Measurements from ENCODE around the gene TMC6. TPM values are rescaled to one million over a fixed set of nuclear protein-coding genes. Genes with fewer than 3 reads are reported as not detected.

TMC6 gene
- total RNA-seq, 1 experiment from 2014 or later = 58.0 TPM

DNA sequence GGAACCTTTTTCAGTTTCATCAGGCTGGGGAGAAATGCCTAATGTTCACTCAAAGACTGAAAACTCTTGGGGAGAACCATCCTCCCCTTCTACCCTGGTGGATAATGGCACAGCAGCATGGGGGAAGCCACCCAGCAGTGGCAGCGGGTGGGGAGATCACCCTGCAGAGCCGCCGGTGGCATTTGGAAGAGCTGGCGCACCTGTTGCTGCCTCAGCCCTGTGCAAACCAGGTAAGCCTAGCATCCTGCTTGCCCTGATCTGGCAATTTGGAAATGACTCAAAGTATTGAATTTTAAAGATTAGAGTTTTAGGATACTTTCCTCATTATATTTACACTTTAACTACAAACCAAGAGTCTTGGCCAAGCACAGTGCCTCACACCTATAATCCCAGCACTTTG is 63.8 kb downstream of the TMC6 start:
- H3K4me3 ChIP-seq (ENCODE audit: low read depth in 2 of 2, low read length in 2 of 2) = no peak overlapping the region
- H3K27me3 ChIP-seq (ENCODE audit: control insufficient read depth, insufficient read depth, low read length) = no peaks in the 10 kb centered on the region
- no peak for DNase-seq (ENCODE audit: low read depth, low spot score)
- no peak overlapping the region for H3K27ac ChIP-seq (ENCODE audit: low read length)
- no peak for ATAC-seq
- H3K4me1 ChIP-seq (ENCODE audit: control insufficient read depth, insufficient read depth, low read length) = no peaks in the 10 kb centered on the region
- no peak for TF ChIP-seq SIN3A (IDR thresholded peaks at IDR 0.05; ENCODE audit: borderline replicate concordance, insufficient read depth, low read depth, low read length)
- no peak for TF ChIP-seq POLR2AphosphoS5 (IDR thresholded peaks at IDR 0.05; ENCODE audit: low read depth, low read length)
- no peak for TF ChIP-seq REST (IDR thresholded peaks at IDR 0.05; ENCODE audit: insufficient read depth in 1 of 2, low read depth in 2 of 2, low read length in 1 of 2)
- TF ChIP-seq TCF7L2 (IDR thresholded peaks at IDR 0.05; ENCODE audit: low read depth, low read length) = no peak
- no peak for TF ChIP-seq CTCF (IDR thresholded peaks at IDR 0.05)
- CTCF ChIA-PET = no interaction called here
- in situ Hi-C loops (cut with HindIII; ENCODE audit: low pct_unique_long_range_greater_than_20kb, low sequenced_read_pairs) (no loop called here), intact Hi-C loops (cut with micrococcal nuclease; ENCODE audit: unreplicated experiment) (no loop called here)
- POLR2A ChIA-PET = no interaction called here
- BruUV-seq (replicated peaks) = no TSS peak
- H3K9me3 ChIP-seq (ENCODE audit: control insufficient read depth, insufficient read depth, low read depth, low read length) = no peaks in the 10 kb centered on the region
- H3K36me3 ChIP-seq (ENCODE audit: control insufficient read depth, insufficient read depth, low read length) = no peaks in the 10 kb centered on the region

DNA sequence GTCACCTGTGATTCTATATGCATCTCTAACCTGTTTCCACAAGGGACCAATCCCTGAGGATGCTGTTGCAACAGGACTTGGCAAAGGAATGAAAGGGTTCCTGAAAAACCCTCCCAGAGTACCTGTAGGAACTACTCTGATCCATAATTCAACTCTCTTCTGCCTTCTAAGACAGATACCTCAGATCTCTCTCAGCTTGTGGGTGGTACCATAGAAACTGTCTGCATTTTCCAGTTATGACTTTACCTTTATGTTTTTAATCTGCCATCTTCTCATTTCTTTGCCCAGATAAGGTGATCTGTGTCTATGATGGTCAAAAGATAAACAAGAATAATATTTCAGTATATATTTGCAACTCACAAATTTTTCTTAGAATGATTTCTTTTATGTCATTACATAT is 65.1 kb downstream of the TMC6 start:
- BruUV-seq (replicated peaks) = no TSS peak
- Histone ChIP-seq H3K4me1 (ENCODE audit: control insufficient read depth, insufficient read depth, low read length) (no peaks in the 10 kb centered on the region), H3K4me3 (ENCODE audit: low read depth in 2 of 2, low read length in 2 of 2) (no peak overlapping the region), H3K36me3 (ENCODE audit: control insufficient read depth, insufficient read depth, low read length) (no peaks in the 10 kb centered on the region), H3K27ac (ENCODE audit: low read length) (no peak overlapping the region), H3K27me3 (ENCODE audit: control insufficient read depth, insufficient read depth, low read length) (no peaks in the 10 kb centered on the region), H3K9me3 (ENCODE audit: control insufficient read depth, insufficient read depth, low read depth, low read length) (no peaks in the 10 kb centered on the region)
- POLR2A ChIA-PET = interaction anchor here (0.5 kb wide), 1 partner anchor 105 kb away, joined by 10 read pairs; no protein-coding TSS in a partner anchor
- DNase-seq (ENCODE audit: low read depth, low spot score) (no peak), ATAC-seq (no peak)
- TF ChIP-seq SIN3A (IDR thresholded peaks at IDR 0.05; ENCODE audit: borderline replicate concordance, insufficient read depth, low read depth, low read length) (no peak), TCF7L2 (IDR thresholded peaks at IDR 0.05; ENCODE audit: low read depth, low read length) (no peak), REST (IDR thresholded peaks at IDR 0.05; ENCODE audit: insufficient read depth in 1 of 2, low read depth in 2 of 2, low read length in 1 of 2) (no peak), POLR2AphosphoS5 (IDR thresholded peaks at IDR 0.05; ENCODE audit: low read depth, low read length) (no peak), CTCF (IDR thresholded peaks at IDR 0.05) (no peak)
- in situ Hi-C loops (cut with HindIII; ENCODE audit: low pct_unique_long_range_greater_than_20kb, low sequenced_read_pairs) (no loop called here), intact Hi-C loops (cut with micrococcal nuclease; ENCODE audit: unreplicated experiment) (no loop called here)
- CTCF ChIA-PET = no interaction called here
